ENCODE results near the gene PAX7.

PAX7 gene

GRCh38 chr1:18768086-18768485 is 137.4 kb downstream of the PAX7 start:
- no peak for DNase-seq

GRCh38 chr1:18769140-18769539 is 138.5 kb downstream of the PAX7 start:
- DNase-seq: no peak

- DNase-seq: no peak
Measured at GRCh38 chr1:18770799-18771198, 140.2 kb downstream of the PAX7 start.

GRCh38 chr1:18773753-18774152 is 143.1 kb downstream of the PAX7 start:
- DNase-seq: no peak

- DNase-seq: no peak
Measured at GRCh38 chr1:18775341-18775740, 144.7 kb downstream of the PAX7 start.

GRCh38 chr1:18776777-18777176 is 146.1 kb downstream of the PAX7 start:
- no peak for DNase-seq

- DNase-seq: no peak
Measured at GRCh38 chr1:18778437-18778836, 147.8 kb downstream of the PAX7 start.

GRCh38 chr1:18781031-18781430 is 150.4 kb downstream of the PAX7 start:
- no peak for DNase-seq

GRCh38 chr1:18783705-18784481 is 153.2 kb downstream of the PAX7 start:
- no peak for DNase-seq

- no peak for DNase-seq
Measured at GRCh38 chr1:18784482-18784831, 153.8 kb downstream of the PAX7 start.

- no peak for DNase-seq
Measured at GRCh38 chr1:18786149-18786548, 155.5 kb downstream of the PAX7 start.

- no peak for DNase-seq
Measured at GRCh38 chr1:18787825-18788385, 157.3 kb downstream of the PAX7 start.

GRCh38 chr1:18789246-18789645 is 158.6 kb downstream of the PAX7 start:
- DNase-seq: no peak

GRCh38 chr1:18792747-18793146 is 162.1 kb downstream of the PAX7 start:
- no peak for DNase-seq

GRCh38 chr1:18793164-18793563 is 162.5 kb downstream of the PAX7 start:
- no peak for DNase-seq

GRCh38 chr1:18794051-18794450 is 163.4 kb downstream of the PAX7 start:
- no peak for DNase-seq

GRCh38 chr1:18794561-18794960 is 163.9 kb downstream of the PAX7 start:
- DNase-seq: no peak

GRCh38 chr1:18795002-18795689 is 164.5 kb downstream of the PAX7 start:
- no peak for DNase-seq

- no peak for DNase-seq
Measured at GRCh38 chr1:18796950-18797349, 166.3 kb downstream of the PAX7 start.

Measured in amniotic stem cell (primary cell).